Measurements from ENCODE around the gene VWA3A. TPM values are rescaled to one million over a fixed set of nuclear protein-coding genes. Genes with fewer than 3 reads are reported as not detected.

VWA3A gene
- total RNA-seq, 6 experiments from 2014 or later, result 0.15 TPM; not detected in 5

GRCh38 chr16:22192261-22193062, 100.1 kb downstream of the VWA3A start:
- H3K27ac ChIP-seq, result peak overlapping the region; percentile 87 to 94 (median 93)
- H3K27me3 ChIP-seq, result no peaks in the 10 kb centered on the region
- intact Hi-C loops (cut with DNase I), result no loop called here
- no peaks in the 10 kb centered on the region for H3K36me3 ChIP-seq
- H3K4me1 ChIP-seq, result peaks cover 0 to 30% (median 7%) of the 10 kb centered on the region in 4 donors
- TF ChIP-seq CTCF (IDR thresholded peaks at IDR 0.05) (no peak), POLR2A (IDR thresholded peaks at IDR 0.05) (peak; percentile 50)
- DNase-seq (peak; percentile 82 to 90 (median 90)), ATAC-seq (peak; percentile 9 to 30 (median 20))
- no peaks in the 10 kb centered on the region for H3K9me3 ChIP-seq
- 17% methylated on average over 11 of the region's 16 CpGs for WGBS (ENCODE audit: insufficient coverage, low coverage, low lambda C conversion rate, missing lambda C conversion rate)
- peak overlapping the region; percentile 6 to 44 (median 30) for H3K4me3 ChIP-seq

- H3K27ac ChIP-seq, result peak overlapping the region; percentile 87 to 94 (median 93)
- no peak for TF ChIP-seq CTCF (IDR thresholded peaks at IDR 0.05)
- no peak for TF ChIP-seq POLR2A (IDR thresholded peaks at IDR 0.05)
- intact Hi-C loops (cut with DNase I), result no loop called here
- no peak for ATAC-seq
- 67% methylated on average over 1 of the region's 2 CpGs for WGBS (ENCODE audit: insufficient coverage, low coverage, low lambda C conversion rate, missing lambda C conversion rate)
- peaks cover 0 to 30% (median 7%) of the 10 kb centered on the region in 4 donors for H3K4me1 ChIP-seq
- H3K4me3 ChIP-seq, result peak overlapping the region in 1 of 3 donors; percentile 30
- no peaks in the 10 kb centered on the region for H3K36me3 ChIP-seq
- no peaks in the 10 kb centered on the region for H3K9me3 ChIP-seq
- no peaks in the 10 kb centered on the region for H3K27me3 ChIP-seq
- DNase-seq, result no peak
These were observed 100.7 kb downstream of the VWA3A start for GRCh38 chr16:22193063-22193411.

GRCh38 chr16:22194707-22195444, 102.5 kb downstream of the VWA3A start:
- Histone ChIP-seq H3K4me1 (peaks cover 0 to 14% (median 4%) of the 10 kb centered on the region in 4 donors), H3K27ac (peak overlapping the region in 2 of 3 donors; percentile 54 to 76), H3K9me3 (no peaks in the 10 kb centered on the region), H3K27me3 (no peaks in the 10 kb centered on the region), H3K36me3 (no peaks in the 10 kb centered on the region), H3K4me3 (no peak overlapping the region)
- 81% methylated on average over 9 of the region's 9 CpGs for WGBS (ENCODE audit: insufficient coverage, low coverage, low lambda C conversion rate, missing lambda C conversion rate)
- DNase-seq (no peak), ATAC-seq (no peak)
- intact Hi-C loops (cut with DNase I), result no loop called here
- TF ChIP-seq CTCF (IDR thresholded peaks at IDR 0.05), result no peak
- TF ChIP-seq POLR2A (IDR thresholded peaks at IDR 0.05), result no peak

- intact Hi-C loops (cut with DNase I), result no loop called here
- Histone ChIP-seq H3K4me1 (peaks cover 0 to 14% (median 3%) of the 10 kb centered on the region in 4 donors), H3K36me3 (no peaks in the 10 kb centered on the region), H3K9me3 (no peaks in the 10 kb centered on the region), H3K27me3 (no peaks in the 10 kb centered on the region), H3K4me3 (peak overlapping the region in 2 of 3 donors; percentile 59 to 63), H3K27ac (peak overlapping the region; percentile 52 to 76 (median 54))
- TF ChIP-seq CTCF (IDR thresholded peaks at IDR 0.05), result no peak
- TF ChIP-seq POLR2A (IDR thresholded peaks at IDR 0.05), result no peak
- no peak for ATAC-seq
- no peak for DNase-seq
These were observed 103.0 kb downstream of the VWA3A start for GRCh38 chr16:22195445-22195694.

All from right lobe of liver (tissue), 6 donors.